ENCODE measurements around the gene PPP3CA.
"Not testable (repeated sequence)": the region's sequence is repeated elsewhere in the genome, so short reads cannot be mapped to it uniquely, and the experiment has no call there.

The PPP3CA gene

GRCh38 chr4:101035487-101035886, 311.8 kb downstream of the PPP3CA start:
- DNase-seq, result no peak

- no peak for DNase-seq
Measured at GRCh38 chr4:101033986-101034385, 313.3 kb downstream of the PPP3CA start.

GRCh38 chr4:101032541-101032940, 314.8 kb downstream of the PPP3CA start:
- no peak for DNase-seq

- DNase-seq, result no peak
Measured at GRCh38 chr4:101031971-101032370, 315.4 kb downstream of the PPP3CA start.

- no peak for DNase-seq
Measured at GRCh38 chr4:101028886-101029285, 318.4 kb downstream of the PPP3CA start.

GRCh38 chr4:101027721-101028120, 319.6 kb downstream of the PPP3CA start:
- DNase-seq, result no peak

GRCh38 chr4:101025755-101026154, 321.6 kb downstream of the PPP3CA start:
- DNase-seq, result no peak

- peak; percentile 49 for DNase-seq
Measured at GRCh38 chr4:101022151-101023024, 324.9 kb downstream of the PPP3CA start.

- peak; percentile 58 for DNase-seq
Measured at GRCh38 chr4:101020956-101021355, 326.4 kb downstream of the PPP3CA start.

GRCh38 chr4:101019941-101020401, 327.4 kb downstream of the PPP3CA start:
- DNase-seq, result no peak

- no peak for DNase-seq
Measured at GRCh38 chr4:101019313-101019712, 328.0 kb downstream of the PPP3CA start.

- DNase-seq, result no peak
Measured at GRCh38 chr4:101018836-101019235, 328.5 kb downstream of the PPP3CA start.

GRCh38 chr4:101014417-101014816, 332.9 kb downstream of the PPP3CA start:
- no peak for DNase-seq

GRCh38 chr4:101010987-101011386, 336.3 kb downstream of the PPP3CA start:
- no peak for DNase-seq

GRCh38 chr4:101009471-101009870, 337.9 kb downstream of the PPP3CA start:
- no peak for DNase-seq

GRCh38 chr4:101008503-101008902, 338.8 kb downstream of the PPP3CA start:
- no peak for DNase-seq

- no peak for DNase-seq
Measured at GRCh38 chr4:101005659-101006058, 341.7 kb downstream of the PPP3CA start.

- DNase-seq, result no peak
Measured at GRCh38 chr4:101000496-101000895, 346.8 kb downstream of the PPP3CA start.

- no peak for DNase-seq
Measured at GRCh38 chr4:100995671-100996070, 351.7 kb downstream of the PPP3CA start.

- DNase-seq, result not testable (repeated sequence)
Measured at GRCh38 chr4:100995002-100995401, 352.3 kb downstream of the PPP3CA start.

- peak; percentile 41 for DNase-seq
Measured at GRCh38 chr4:100991332-100992069, 355.8 kb downstream of the PPP3CA start.

GRCh38 chr4:100989401-100989800, 357.9 kb downstream of the PPP3CA start:
- no peak for DNase-seq

GRCh38 chr4:100988876-100989275, 358.4 kb downstream of the PPP3CA start:
- DNase-seq, result peak; percentile 28

GRCh38 chr4:100986360-100986868, 360.9 kb downstream of the PPP3CA start:
- no peak for DNase-seq

Data from fibroblast of skin of right quadriceps (primary cell).